Astrocyte of the spinal cord (primary cell): ENCODE measurements around the gene ALDOA.

Experiments used
- DNase-seq: peaks from one replicate; pipeline ENCODE4 v3.0.0; 2011; ENCODE audit warnings: low read depth, low spot score
- H3K4me3 ChIP-seq: 2 replicates; pipeline ENCODE4 v1.5.1; 2011; ENCODE audit warnings: low read depth, mild to moderate bottlenecking, low read length, moderate library complexity
- CTCF ChIP-seq: IDR thresholded peaks from 2 replicates; pipeline ENCODE4 v1.5.1; 2012; ENCODE audit warnings: low read depth, mild to moderate bottlenecking, low read length, inconsistent platforms
- in situ Hi-C: cut with HindIII; loops from 2 replicates; pipeline ENCODE4 v1.10.0; 2017; ENCODE audit warnings: low sequenced_read_pairs

Gene ALDOA

GRCh38 chr16:30024451-30024850, 41.1 kb upstream of the ALDOA start:
- H3K4me3 ChIP-seq: no peak overlapping the region
- no peak for DNase-seq
- no peak for TF ChIP-seq CTCF
- in situ Hi-C loops: no loop called here

- no peak overlapping the region for H3K4me3 ChIP-seq
- in situ Hi-C loops: no loop called here
- no peak for TF ChIP-seq CTCF
- DNase-seq: no peak
These were observed 40.4 kb upstream of the ALDOA start for GRCh38 chr16:30025156-30025555.

- TF ChIP-seq CTCF: no peak
- in situ Hi-C loops: no loop called here
- no peak for DNase-seq
- no peak overlapping the region for H3K4me3 ChIP-seq
These were observed 40.0 kb upstream of the ALDOA start for GRCh38 chr16:30025574-30025973.

- DNase-seq: no peak
- no peak for TF ChIP-seq CTCF
- in situ Hi-C loops: no loop called here
- no peak overlapping the region for H3K4me3 ChIP-seq
These were observed 39.1 kb upstream of the ALDOA start for GRCh38 chr16:30026449-30026848.

GRCh38 chr16:30027588-30028437, 37.7 kb upstream of the ALDOA start:
- no peak for DNase-seq
- TF ChIP-seq CTCF: no peak
- in situ Hi-C loops: no loop called here
- H3K4me3 ChIP-seq: no peak overlapping the region

- in situ Hi-C loops: no loop called here
- TF ChIP-seq CTCF: no peak
- no peak overlapping the region for H3K4me3 ChIP-seq
- DNase-seq: no peak
These were observed 37.0 kb upstream of the ALDOA start for GRCh38 chr16:30028438-30029076.
